Small intestine (tissue), 7 donors: ENCODE data around the gene ARAP1. TPM values are rescaled to one million over a fixed set of nuclear protein-coding genes. Genes with fewer than 3 reads are reported as not detected.

ENCODE experiments used
- DNase-seq, 2 donors: peaks; one replicate each; pipeline versions ENCODE4 v3.0.0 to v3.0.0-alpha.2; 2013
- FAIRE-seq: peaks from 2 replicates; lab custom pipeline; 2012; peaks lifted over from hg19 to GRCh38; lab: Jason Lieb, UNC
- H3K27ac ChIP-seq, 3 donors: one replicate each; pipeline ENCODE4 v1.5.1; 2013; ENCODE audit warnings: low read length in 2 of 3, mild to moderate bottlenecking in 2 of 3, control low read depth in 1 of 3, inconsistent platforms in 1 of 3, low read depth in 1 of 3, moderate library complexity in 1 of 3
- H3K27me3 ChIP-seq, 3 donors: one replicate each; pipeline ENCODE4 v1.6.1; 2013; ENCODE audit warnings: low read length in 3 of 3, inconsistent platforms in 1 of 3; ENCODE audit not compliant: control insufficient read depth in 3 of 3, insufficient read depth in 3 of 3
- H3K36me3 ChIP-seq, 3 donors: one replicate each; pipeline ENCODE4 v1.6.1; 2013; ENCODE audit warnings: low read length in 3 of 3, inconsistent platforms in 1 of 3, low read depth in 1 of 3, mild to moderate bottlenecking in 1 of 3, moderate library complexity in 1 of 3; ENCODE audit not compliant: control insufficient read depth in 3 of 3, insufficient read depth in 2 of 3
- H3K4me1 ChIP-seq, 3 donors: one replicate each; pipeline ENCODE4 v1.6.1; 2013; ENCODE audit warnings: low read length in 2 of 3, inconsistent platforms in 1 of 3, low read depth in 1 of 3, mild to moderate bottlenecking in 1 of 3, moderate library complexity in 1 of 3; ENCODE audit not compliant: control insufficient read depth in 3 of 3, insufficient read depth in 2 of 3
- H3K4me3 ChIP-seq, 3 donors: one replicate each; pipeline ENCODE4 v1.5.1; 2013; ENCODE audit warnings: low read length in 3 of 3, control low read depth in 1 of 3, inconsistent platforms in 1 of 3, low read depth in 1 of 3, mild to moderate bottlenecking in 1 of 3, moderate library complexity in 1 of 3
- H3K9me3 ChIP-seq, 2 donors: one replicate each; pipeline ENCODE4 v1.6.1; 2013; ENCODE audit warnings: low read depth in 1 of 2, low read length in 1 of 2; ENCODE audit not compliant: control insufficient read depth in 2 of 2, insufficient read depth in 1 of 2
- WGBS, 3 donors: extraction: QIAGEN DNeasy Blood & Tissue Kit; methylation state at CpG; one replicate each; pipeline ENCODE4 v1.1.7; 2013; 5-methylcytosine and 5-hydroxymethylcytosine counted together
- polyA plus RNA-seq, 4 donors: library from polyadenylated mRNA; stranded (reverse) in 3 of 4; unstranded in 1 of 4; fragments of 200-250 nt in 3 of 4; fragments of 120-200 nt in 1 of 4; gene quantifications; one replicate each; pipeline versions ENCODE4 v1.2.1 to v1.2.3, GENCODE V29; 2013
- donor health status: healthy with polysubstance abuse.
- donor health status: control.
- donor health status: control.
- donor health status: Bipolar disorder and iron deficiency.
- donor health status: healthy.

Gene ARAP1
- polyA plus RNA-seq, 4 donors: 42.2 to 70.9 (median 53.2) TPM

DNA sequence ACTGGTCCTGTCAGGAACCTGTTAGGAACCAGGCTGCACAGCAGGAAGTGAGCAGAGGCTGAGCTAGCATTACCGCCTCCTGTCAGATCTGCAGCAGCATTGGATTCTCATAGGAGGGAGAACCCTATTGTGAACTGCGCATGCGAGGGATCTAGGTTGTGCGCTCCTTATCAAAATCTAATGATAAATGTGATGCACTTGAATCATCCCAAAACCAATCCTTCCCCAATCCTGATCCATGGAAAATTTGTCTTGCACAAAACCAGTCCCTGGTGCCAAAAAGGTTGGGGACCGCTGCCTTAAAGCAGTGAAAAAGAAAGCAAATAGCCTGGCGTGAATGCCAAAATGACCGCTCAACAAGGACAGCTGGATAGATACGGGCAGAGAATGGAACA, 1.9 kb upstream of the ARAP1 start:
- Histone ChIP-seq H3K4me3 (no peak overlapping the region), H3K36me3 (peaks cover 3 to 67% (median 4%) of the 10 kb centered on the region in 3 donors), H3K4me1 (peaks cover 0 to 69% (median 8%) of the 10 kb centered on the region in 3 donors), H3K27me3 (no peaks in the 10 kb centered on the region), H3K9me3 (no peaks in the 10 kb centered on the region), H3K27ac (peak overlapping the region in 1 of 3 donors; percentile 84)
- FAIRE-seq: no peak
- WGBS, 3 donors: 93 to 96% (median 94%) methylated on average over 8 of the region's 8 CpGs
- DNase-seq: no peak

DNA sequence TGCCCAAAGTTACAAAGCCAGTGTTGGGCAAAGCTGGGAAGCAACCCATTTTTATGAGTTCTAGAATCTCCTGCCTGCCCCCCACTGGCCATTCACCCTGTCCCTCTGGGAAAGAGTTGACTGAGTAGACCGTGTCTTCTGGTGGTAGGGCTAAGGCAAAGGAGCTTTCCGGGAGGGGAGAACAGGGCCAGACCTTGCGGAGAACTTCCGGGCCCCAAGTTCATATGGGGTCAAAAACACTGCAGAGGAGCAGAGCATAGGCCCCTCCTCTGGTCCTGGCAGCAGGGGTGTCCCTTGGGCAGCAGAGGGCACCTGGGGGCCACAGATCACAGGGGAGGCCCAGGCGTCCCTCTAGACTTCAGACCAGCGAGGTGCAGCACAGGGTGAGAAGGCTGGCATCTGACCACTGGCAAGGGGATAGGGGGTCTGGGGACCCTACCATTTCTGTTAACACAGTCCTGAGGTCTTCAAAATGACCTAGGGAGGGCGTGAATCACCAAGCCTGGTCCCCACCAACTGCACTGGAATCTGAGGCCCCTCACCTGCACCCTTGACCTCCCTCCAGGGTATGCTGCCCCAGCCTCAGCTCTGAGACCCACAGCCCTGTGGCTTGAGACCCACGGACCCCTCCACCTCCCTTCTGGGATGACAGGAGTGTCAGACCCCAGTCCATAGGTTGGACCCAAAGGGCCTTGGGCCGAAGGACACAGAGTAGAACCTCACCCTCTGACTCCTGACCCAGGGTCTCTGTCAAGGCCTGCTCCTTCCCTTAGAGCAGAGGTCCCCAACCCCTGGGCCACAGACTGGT, 1.3 kb upstream of the ARAP1 start:
- peak in 1 of 2 donors; percentile 34 for DNase-seq
- H3K9me3 ChIP-seq: no peaks in the 10 kb centered on the region
- peak overlapping the region in 1 of 3 donors; percentile 84 for H3K27ac ChIP-seq
- peaks cover 0 to 70% (median 8%) of the 10 kb centered on the region in 3 donors for H3K4me1 ChIP-seq
- 76 to 88% (median 88%) methylated on average over 9 of the region's 9 CpGs for WGBS, 3 donors
- H3K4me3 ChIP-seq: no peak overlapping the region
- no peaks in the 10 kb centered on the region for H3K27me3 ChIP-seq
- no peak for FAIRE-seq
- peaks cover 3 to 61% (median 4%) of the 10 kb centered on the region in 3 donors for H3K36me3 ChIP-seq

DNA sequence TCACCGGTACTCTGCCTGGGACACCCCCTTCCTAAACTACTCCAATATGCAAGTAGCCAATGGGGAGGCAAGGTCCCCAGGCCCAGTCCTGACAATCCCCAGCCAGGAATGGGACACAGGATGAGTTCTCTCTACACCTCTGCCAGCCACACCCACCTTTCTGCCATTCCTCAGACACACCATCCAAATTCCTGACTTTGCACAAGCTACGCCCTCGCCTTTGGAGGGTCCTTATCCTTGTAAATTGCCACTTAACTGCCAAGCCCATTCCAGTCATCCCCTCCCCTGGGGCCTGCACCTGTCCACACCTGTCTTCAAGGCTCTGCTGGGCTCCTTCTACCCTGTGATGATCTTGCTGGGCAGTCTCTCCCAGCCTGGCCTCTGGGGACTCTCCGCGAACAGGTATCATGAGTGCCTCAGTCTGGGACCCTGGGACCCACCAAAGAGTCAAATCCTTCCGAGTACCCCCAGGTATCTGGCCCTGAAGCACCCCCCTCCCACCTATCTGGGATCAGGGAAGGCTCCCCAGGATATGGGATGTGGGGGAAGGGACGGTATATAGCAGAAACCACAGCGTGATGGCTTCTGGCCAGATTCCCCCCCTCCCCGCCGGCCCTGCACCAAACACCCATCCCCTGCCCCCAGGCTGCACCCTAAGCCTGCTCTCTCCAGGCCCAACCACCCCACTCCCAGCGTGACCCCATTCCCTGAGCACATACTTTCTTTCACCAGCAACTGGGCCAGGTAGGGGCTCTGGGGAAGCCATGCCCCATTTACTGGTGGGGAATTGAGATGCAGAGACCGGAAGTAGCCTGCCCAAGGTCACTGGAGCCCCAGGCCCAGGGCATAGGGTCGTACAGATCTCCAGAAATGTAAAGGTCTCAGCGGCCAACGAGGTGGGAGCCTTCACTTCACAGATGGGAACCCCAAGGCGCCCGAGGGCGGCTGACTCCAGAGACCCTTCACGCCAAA, 806 bp downstream of the ARAP1 start:
- DNase-seq: peak in 1 of 2 donors; percentile 36
- Histone ChIP-seq H3K27ac (peak overlapping the region in 2 of 3 donors; percentile 27 to 84), H3K4me3 (peak overlapping the region; percentile 63 to 73 (median 70)), H3K9me3 (no peaks in the 10 kb centered on the region), H3K4me1 (peaks cover 0 to 78% (median 8%) of the 10 kb centered on the region in 3 donors), H3K36me3 (peaks cover 0 to 46% (median 2%) of the 10 kb centered on the region in 3 donors), H3K27me3 (no peaks in the 10 kb centered on the region)
- 28 to 35% (median 34%) methylated on average over 19 of the region's 19 CpGs for WGBS, 3 donors
- FAIRE-seq: no peak

DNA sequence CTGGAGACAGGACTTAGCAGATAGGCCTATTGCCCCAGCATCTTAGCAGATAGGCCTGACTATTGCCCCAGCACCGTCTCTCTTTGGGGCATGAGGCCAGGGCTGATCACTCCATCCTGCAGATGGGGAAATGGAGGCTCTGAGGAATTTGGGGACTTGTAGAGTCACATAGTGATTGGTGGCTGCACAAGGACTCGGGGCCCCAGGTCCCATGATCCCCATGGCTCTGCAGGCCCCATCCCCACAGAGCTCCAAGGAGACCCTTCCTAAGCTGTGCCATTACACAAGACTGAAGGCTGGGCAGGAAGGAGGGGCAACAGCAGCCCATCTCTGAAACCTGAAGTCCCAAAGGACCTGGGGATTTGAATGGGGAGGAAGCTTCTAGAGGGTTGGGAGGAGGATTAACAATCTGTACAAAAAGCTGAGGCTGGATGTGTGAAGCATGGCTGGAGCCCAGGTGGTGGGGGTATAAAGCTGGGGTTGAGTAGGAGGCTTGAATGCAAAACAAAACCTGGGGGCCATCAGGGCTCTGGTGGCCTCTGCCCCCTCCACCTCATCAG, 1.6 kb downstream of the ARAP1 start:
- Histone ChIP-seq H3K4me1 (peaks cover 0 to 79% (median 8%) of the 10 kb centered on the region in 3 donors), H3K36me3 (peaks cover 0 to 42% (median 0%) of the 10 kb centered on the region in 3 donors), H3K4me3 (peak overlapping the region in 1 of 3 donors; percentile 70), H3K9me3 (no peaks in the 10 kb centered on the region), H3K27ac (no peak overlapping the region), H3K27me3 (no peaks in the 10 kb centered on the region)
- no peak for DNase-seq
- WGBS, 3 donors: 71 to 82% (median 75%) methylated on average over 2 of the region's 2 CpGs
- no peak for FAIRE-seq

DNA sequence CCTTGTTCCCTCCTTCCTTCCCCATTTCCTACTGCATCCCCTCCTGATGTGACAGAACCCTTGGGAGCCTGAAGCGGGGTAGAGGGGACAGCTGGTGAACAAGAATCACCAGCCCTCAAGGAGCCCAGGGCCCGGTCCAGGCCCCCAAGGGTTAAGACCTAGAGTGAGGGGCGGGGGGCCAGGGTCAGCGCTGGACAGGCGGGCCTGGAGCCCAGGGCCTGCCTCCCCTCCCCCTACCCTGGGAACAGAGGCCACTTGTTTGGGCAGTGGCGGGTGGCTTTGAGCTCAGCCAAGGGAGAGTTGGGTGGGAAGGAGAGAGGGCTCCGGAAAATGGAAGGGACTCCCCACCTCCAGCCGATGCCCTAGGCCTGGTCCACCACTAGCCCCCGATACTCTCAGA, 2.1 kb downstream of the ARAP1 start:
- H3K36me3 ChIP-seq: peaks cover 0 to 40% (median 0%) of the 10 kb centered on the region in 3 donors
- peaks cover 0 to 79% (median 8%) of the 10 kb centered on the region in 3 donors for H3K4me1 ChIP-seq
- DNase-seq: no peak
- no peaks in the 10 kb centered on the region for H3K27me3 ChIP-seq
- H3K9me3 ChIP-seq: no peaks in the 10 kb centered on the region
- WGBS, 3 donors: 81 to 83% (median 83%) methylated on average over 8 to 9 of the region's 9 CpGs
- no peak for FAIRE-seq
- H3K27ac ChIP-seq: peak overlapping the region in 1 of 3 donors; percentile 37
- H3K4me3 ChIP-seq: no peak overlapping the region

DNA sequence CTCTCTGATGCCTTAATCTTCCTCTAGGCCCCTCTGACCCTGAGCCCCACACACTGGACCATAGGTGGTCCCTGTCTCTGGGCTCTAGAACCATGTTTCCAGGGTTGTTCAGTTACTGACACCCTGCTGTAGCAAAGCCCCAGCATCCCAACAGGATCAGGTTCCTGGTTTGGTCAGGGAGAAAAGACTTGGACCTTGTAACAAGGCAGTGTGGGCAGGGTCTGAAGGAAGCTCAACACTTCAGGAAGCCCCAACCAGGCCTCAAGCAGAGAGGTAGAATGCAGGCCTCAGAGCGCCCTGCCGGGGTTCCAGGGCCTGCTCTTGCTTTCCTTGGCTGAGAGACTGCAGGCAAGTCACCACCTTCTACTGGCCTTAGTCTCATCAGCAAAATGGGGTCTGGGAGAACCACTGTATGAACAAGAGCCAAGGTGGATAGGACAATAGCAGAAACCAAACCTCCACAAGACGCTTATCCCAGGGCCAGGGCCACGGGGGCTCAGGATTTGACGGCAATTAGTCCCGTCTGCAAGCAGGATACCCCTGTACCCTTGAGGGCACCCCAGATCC, 4.8 kb downstream of the ARAP1 start:
- WGBS, 3 donors: 91 to 97% (median 96%) methylated on average over 6 of the region's 6 CpGs
- H3K36me3 ChIP-seq: peaks cover 0 to 27% (median 0%) of the 10 kb centered on the region in 3 donors
- no peak for FAIRE-seq
- no peak overlapping the region for H3K4me3 ChIP-seq
- H3K27ac ChIP-seq: peak overlapping the region in 1 of 3 donors; percentile 70
- no peaks in the 10 kb centered on the region for H3K27me3 ChIP-seq
- peak in 1 of 2 donors; percentile 55 for DNase-seq
- peaks cover 0 to 81% (median 2%) of the 10 kb centered on the region in 3 donors for H3K4me1 ChIP-seq
- H3K9me3 ChIP-seq: no peaks in the 10 kb centered on the region

DNA sequence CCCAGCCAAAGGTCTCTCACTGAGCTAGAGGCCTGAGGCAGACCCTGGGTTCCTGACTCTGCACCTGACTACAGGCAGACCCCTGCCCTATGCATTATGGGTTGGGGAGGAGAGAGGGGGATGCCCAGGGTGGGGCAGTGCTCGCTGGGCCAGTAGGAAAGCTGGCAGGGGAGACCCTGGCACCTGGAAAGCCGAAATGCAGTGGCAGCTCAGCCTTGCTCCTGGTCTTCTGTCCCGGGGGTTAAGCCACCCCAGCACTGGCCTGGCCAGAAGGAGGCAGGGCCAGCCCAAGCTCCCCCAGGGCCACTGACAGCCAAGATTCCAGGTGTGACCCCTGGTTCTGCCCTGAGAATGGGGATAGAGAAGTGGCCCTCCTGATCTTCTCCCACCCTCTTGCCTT, 5.4 kb downstream of the ARAP1 start:
- peaks cover 0 to 84% (median 5%) of the 10 kb centered on the region in 3 donors for H3K4me1 ChIP-seq
- no peaks in the 10 kb centered on the region for H3K27me3 ChIP-seq
- no peaks in the 10 kb centered on the region for H3K9me3 ChIP-seq
- no peak overlapping the region for H3K4me3 ChIP-seq
- DNase-seq (no peak), FAIRE-seq (no peak)
- WGBS, 3 donors: 80 to 89% (median 84%) methylated on average over 1 to 3 of the region's 3 CpGs
- H3K36me3 ChIP-seq: peaks cover 0 to 28% (median 0%) of the 10 kb centered on the region in 3 donors
- H3K27ac ChIP-seq: peak overlapping the region in 1 of 3 donors; percentile 70
